OCI-LY7 (cell line): Measurements from ENCODE around the gene PRIMA1.

ENCODE experiments used
- EZH2phosphoT487 ChIP-seq: fragments of 200-600 bp; sonication (generic); IDR thresholded peaks from 2 replicates; pipeline ENCODE4 v1.6.1; 2018; ENCODE audit warnings: low read depth, borderline replicate concordance, mild to moderate bottlenecking, mixed run types, antibody characterized with exemption, low read length, moderate library complexity, mixed read lengths
- TF ChIP-seq, protein P1 (sequence below): fragments of 200-600 bp; sonication (generic); conservative IDR thresholded peaks from 2 replicates; pipeline ENCODE4 v1.5.1; 2014; ENCODE audit warnings: mild to moderate bottlenecking, antibody characterized with exemption, low read length, moderate library complexity, mixed read lengths

DNA sequence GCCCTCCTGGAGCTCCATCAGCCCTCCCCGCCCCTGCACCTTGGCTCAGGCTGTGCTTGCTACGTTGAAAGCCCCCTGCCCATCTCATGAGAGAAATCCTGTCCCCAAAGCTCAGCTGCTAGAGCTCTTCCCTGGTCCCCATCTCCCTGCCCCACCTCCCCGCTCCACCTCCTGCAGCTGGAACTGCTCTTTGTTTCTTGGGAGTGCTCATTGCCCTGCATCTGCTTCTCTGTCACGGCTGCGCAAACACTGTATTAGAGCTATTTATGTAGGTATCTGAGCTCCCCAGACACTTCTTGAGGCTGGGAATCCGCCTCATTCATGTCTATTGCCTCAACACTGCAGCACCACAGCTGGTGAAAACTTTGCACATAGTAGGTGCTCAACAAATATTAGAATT, 32.8 kb upstream of the PRIMA1 start:
- TF ChIP-seq, protein P1, sequence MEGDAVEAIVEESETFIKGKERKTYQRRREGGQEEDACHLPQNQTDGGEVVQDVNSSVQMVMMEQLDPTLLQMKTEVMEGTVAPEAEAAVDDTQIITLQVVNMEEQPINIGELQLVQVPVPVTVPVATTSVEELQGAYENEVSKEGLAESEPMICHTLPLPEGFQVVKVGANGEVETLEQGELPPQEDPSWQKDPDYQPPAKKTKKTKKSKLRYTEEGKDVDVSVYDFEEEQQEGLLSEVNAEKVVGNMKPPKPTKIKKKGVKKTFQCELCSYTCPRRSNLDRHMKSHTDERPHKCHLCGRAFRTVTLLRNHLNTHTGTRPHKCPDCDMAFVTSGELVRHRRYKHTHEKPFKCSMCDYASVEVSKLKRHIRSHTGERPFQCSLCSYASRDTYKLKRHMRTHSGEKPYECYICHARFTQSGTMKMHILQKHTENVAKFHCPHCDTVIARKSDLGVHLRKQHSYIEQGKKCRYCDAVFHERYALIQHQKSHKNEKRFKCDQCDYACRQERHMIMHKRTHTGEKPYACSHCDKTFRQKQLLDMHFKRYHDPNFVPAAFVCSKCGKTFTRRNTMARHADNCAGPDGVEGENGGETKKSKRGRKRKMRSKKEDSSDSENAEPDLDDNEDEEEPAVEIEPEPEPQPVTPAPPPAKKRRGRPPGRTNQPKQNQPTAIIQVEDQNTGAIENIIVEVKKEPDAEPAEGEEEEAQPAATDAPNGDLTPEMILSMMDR = no peak
- TF ChIP-seq EZH2phosphoT487 = no peak
